K562 (cell line): ENCODE measurements around the gene STYXL1. TPM values are rescaled to one million over a fixed set of nuclear protein-coding genes. Genes with fewer than 3 reads are reported as not detected.
A peak's percentile ranks its signal among the peaks of the same experiment; 100 is the strongest.

Experiments used
- ATAC-seq: fragments of 200-7000 bp; cut with Tn5 transposase; 3 replicates; pipeline ENCODE4 v1.9.1; 2020; ENCODE audit warnings: moderate library complexity
- BruUV-seq: library from RNA; stranded (reverse); fragments of 400-500 nt; replicated peaks from 2 replicates; lab custom pipeline; 2021; lab: Mats Ljungman, UMichigan
- CTCF ChIA-PET: fragments of 300-600 bp; formaldehyde crosslinking; extraction: SDS; loops from one replicate; lab custom pipeline; 2021; ENCODE audit warnings: low intra/inter-chr PET ratio; lab: Yijun Ruan, JAX
- POLR2A ChIA-PET: fragments of 300-600, 350-650 bp; sonication (Branson Sonifier 250); formaldehyde crosslinking; extraction: SDS; loops from one replicate; lab custom pipeline; 2021; ENCODE audit warnings: antibody characterized with exemption, inconsistent platforms; lab: Yijun Ruan, JAX
- DNase-seq, 4 experiments: peaks; one replicate each; pipeline versions ENCODE4 v3.0.0 to v3.0.0-alpha.2; 2011 to 2018; ENCODE audit warnings: low spot score in 3 of 4, mixed read lengths in 3 of 4; ENCODE audit errors: extremely low read depth in 1 of 4
- FAIRE-seq: peaks from 2 replicates; lab custom pipeline; 2011; peaks lifted over from hg19 to GRCh38; lab: Jason Lieb, UNC
- H2AFZ ChIP-seq: 2 replicates; pipeline ENCODE4 v1.6.0; 2011; ENCODE audit warnings: low read depth, low read length, control low read depth, inconsistent platforms
- H3K27ac ChIP-seq: fragments of 200-600 bp; 3 replicates; pipeline ENCODE4 v1.8.0; 2011; ENCODE audit warnings: low read depth, mild to moderate bottlenecking, control low read depth, inconsistent platforms, low read length, moderate library complexity, mixed read lengths; ENCODE audit errors: extremely low read depth
- H3K27me3 ChIP-seq, 2 experiments: fragments of 300-600 bp in 1 of 2; 2 replicates in 1 of 2; 3 replicates in 1 of 2; pipeline versions ENCODE4 v1.6.0 to v1.8.0; 2011; ENCODE audit warnings: inconsistent platforms in 2 of 2, low read length in 2 of 2, mild to moderate bottlenecking in 1 of 2, mixed read lengths in 1 of 2, moderate library complexity in 1 of 2; ENCODE audit not compliant: control insufficient read depth in 2 of 2, insufficient read depth in 2 of 2
- H3K36me3 ChIP-seq: fragments of 300-600 bp; 3 replicates; pipeline ENCODE4 v1.8.0; 2011; ENCODE audit warnings: mild to moderate bottlenecking, low read length, inconsistent platforms; ENCODE audit not compliant: control insufficient read depth, insufficient read depth
- H3K4me1 ChIP-seq, 2 experiments: fragments of 200-600 bp in 1 of 2; replicated peaks in 1 of 2; 2 replicates in 1 of 2; 3 replicates in 1 of 2; pipeline versions ENCODE4 v1.5.1 to v1.8.0; 2011; ENCODE audit warnings: inconsistent platforms in 2 of 2, low read length in 2 of 2, mild to moderate bottlenecking in 1 of 2, mixed read lengths in 1 of 2, moderate library complexity in 1 of 2; ENCODE audit not compliant: control insufficient read depth in 2 of 2, insufficient read depth in 2 of 2
- H3K4me2 ChIP-seq: 2 replicates; pipeline ENCODE4 v1.6.1; 2011; ENCODE audit warnings: low read length, control low read depth, inconsistent platforms, mixed read lengths; ENCODE audit not compliant: insufficient read depth
- H3K4me3 ChIP-seq: fragments of 200-600 bp; sonication (generic), shearing (Covaris generic); 2 replicates; pipeline ENCODE4 v1.5.1; 2016; ENCODE audit warnings: control low read depth, inconsistent platforms
- H3K79me2 ChIP-seq: fragments of 200-600 bp; 3 replicates; pipeline ENCODE4 v1.8.0; 2011; ENCODE audit warnings: low read length, inconsistent platforms; ENCODE audit not compliant: control insufficient read depth, insufficient read depth
- H3K9ac ChIP-seq, 2 experiments: 2 replicates each; pipeline versions ENCODE4 v1.6.0 to v1.6.1; 2011; ENCODE audit warnings: low read depth in 2 of 2, low read length in 2 of 2, control low read depth in 1 of 2, inconsistent platforms in 1 of 2, mild to moderate bottlenecking in 1 of 2, mixed read lengths in 1 of 2; ENCODE audit not compliant: insufficient read depth in 1 of 2
- H3K9me1 ChIP-seq: one replicate; pipeline ENCODE4 v1.6.0; 2011; ENCODE audit warnings: inconsistent platforms, mild to moderate bottlenecking, low read length, moderate library complexity; ENCODE audit not compliant: control insufficient read depth, insufficient read depth
- H3K9me3 ChIP-seq: replicated peaks from 2 replicates; pipeline ENCODE4 v1.5.1; 2011; ENCODE audit warnings: low read depth, low read length, inconsistent platforms; ENCODE audit not compliant: control insufficient read depth, insufficient read depth
- H4K20me1 ChIP-seq: replicated peaks from 2 replicates; pipeline ENCODE4 v1.6.1; 2011; ENCODE audit warnings: low read length, inconsistent platforms, mixed read lengths; ENCODE audit not compliant: control insufficient read depth, insufficient read depth
- ELK1 ChIP-seq: sonication (generic); formaldehyde crosslinking; IDR thresholded peaks from 2 replicates; pipeline ENCODE4 v1.8.1; 2022; ENCODE audit warnings: missing genetic modification reagents
- ESRRA ChIP-seq: fragments of 450-650 bp; IDR thresholded peaks from 2 replicates; pipeline ENCODE4 v1.6.1; 2014; ENCODE audit warnings: low read depth, mild to moderate bottlenecking, moderate library complexity, borderline replicate concordance
- POLR2A ChIP-seq: fragments of 450-650 bp; conservative IDR thresholded peaks from 2 replicates; pipeline ENCODE4 v1.6.1; 2016
- RBFOX2 ChIP-seq: fragments of 200-400 bp; formaldehyde crosslinking; IDR thresholded peaks from 2 replicates; pipeline ENCODE4 v1.6.1; 2017; ENCODE audit warnings: low read depth, mild to moderate bottlenecking, low read length, moderate library complexity
- RBM22 ChIP-seq: fragments of 200-400 bp; formaldehyde crosslinking; IDR thresholded peaks from 2 replicates; pipeline ENCODE4 v1.6.1; 2018; ENCODE audit warnings: low read length, low read depth; ENCODE audit not compliant: poor library complexity, severe bottlenecking
- TRIM28 ChIP-seq: fragments of 450-650 bp; IDR thresholded peaks from 2 replicates; pipeline ENCODE4 v1.6.1; 2017
- ZFP36 ChIP-seq: fragments of 150-350 bp; IDR thresholded peaks from 2 replicates; pipeline ENCODE4 v1.6.1; 2018; ENCODE audit warnings: low read length, low read depth; ENCODE audit not compliant: partially characterized antibody
- ZNF316 ChIP-seq: fragments of 450-650 bp; IDR thresholded peaks from 2 replicates; pipeline ENCODE4 v1.6.1; 2016
- WGBS: fragments of 100-300 bp; shearing (Covaris generic); methylation state at CpG from one replicate; pipeline ENCODE4 v1.1.6; 2016; ENCODE audit warnings: low coverage, mixed read lengths; ENCODE audit not compliant: insufficient coverage; ENCODE audit errors: missing lambda C conversion rate; 5-methylcytosine and 5-hydroxymethylcytosine counted together
- in situ Hi-C: fragments of 300-500 bp; cut with MboI; formaldehyde crosslinking; loops from 4 replicates; pipeline ENCODE4 v1.15.0; 2018; ENCODE audit warnings: inconsistent platforms, mixed read lengths
- intact Hi-C: fragments of 100-400 bp; cut with micrococcal nuclease; formaldehyde crosslinking; loops from 2 replicates; pipeline ENCODE4 v1.14.2; 2022
- polyA plus RNA-seq, 8 experiments: library from polyadenylated mRNA; depleted of rRNA in 4 of 8; stranded (reverse) in 5 of 8; unstranded in 3 of 8; fragments of >200 nt; fragmentation: Nextera tagmentation in 2 of 8; fragmentation: Illumina TruSeq in 1 of 8; extraction: Ambion mirVana in 2 of 8; extraction: Trizol in 1 of 8; gene quantifications; 2 replicates each; pipeline versions ENCODE4 v1.2.1 to v1.2.3, GENCODE V29; 2011 to 2014; ENCODE audit warnings: inconsistent platforms in 1 of 8, missing spikeins in 1 of 8
- total RNA-seq, 7 experiments: library from RNA; depleted of rRNA in 6 of 7; stranded (reverse); fragments of >200 nt in 6 of 7; fragmentation: Illumina TruSeq in 2 of 7; extraction: Trizol in 2 of 7; gene quantifications; 2 replicates each; pipeline versions ENCODE4 v1.2.1 to v1.2.3, GENCODE V29; 2011 to 2021; ENCODE audit warnings: low replicate concordance in 1 of 7
- TF ChIP-seq, protein P1 (sequence below): fragments of 250-450 bp; sonication (Bioruptor Pico); IDR thresholded peaks from 2 replicates; pipeline ENCODE4 v1.9.0; 2021; ENCODE audit warnings: mild to moderate bottlenecking
- TF ChIP-seq, protein P2 (sequence below): fragments of 250-450 bp; sonication (Bioruptor Pico); IDR thresholded peaks from 2 replicates; pipeline ENCODE4 v1.8.0; 2021; ENCODE audit warnings: moderate library complexity, mild to moderate bottlenecking, inconsistent platforms

STYXL1 gene
- total and polyA plus RNA-seq, 9 of the 15 experiments (the other 6 are each of a cell fraction or from before 2014, with no cell fraction given), result 36.5 to 97.2 (median 49.9) TPM

DNA sequence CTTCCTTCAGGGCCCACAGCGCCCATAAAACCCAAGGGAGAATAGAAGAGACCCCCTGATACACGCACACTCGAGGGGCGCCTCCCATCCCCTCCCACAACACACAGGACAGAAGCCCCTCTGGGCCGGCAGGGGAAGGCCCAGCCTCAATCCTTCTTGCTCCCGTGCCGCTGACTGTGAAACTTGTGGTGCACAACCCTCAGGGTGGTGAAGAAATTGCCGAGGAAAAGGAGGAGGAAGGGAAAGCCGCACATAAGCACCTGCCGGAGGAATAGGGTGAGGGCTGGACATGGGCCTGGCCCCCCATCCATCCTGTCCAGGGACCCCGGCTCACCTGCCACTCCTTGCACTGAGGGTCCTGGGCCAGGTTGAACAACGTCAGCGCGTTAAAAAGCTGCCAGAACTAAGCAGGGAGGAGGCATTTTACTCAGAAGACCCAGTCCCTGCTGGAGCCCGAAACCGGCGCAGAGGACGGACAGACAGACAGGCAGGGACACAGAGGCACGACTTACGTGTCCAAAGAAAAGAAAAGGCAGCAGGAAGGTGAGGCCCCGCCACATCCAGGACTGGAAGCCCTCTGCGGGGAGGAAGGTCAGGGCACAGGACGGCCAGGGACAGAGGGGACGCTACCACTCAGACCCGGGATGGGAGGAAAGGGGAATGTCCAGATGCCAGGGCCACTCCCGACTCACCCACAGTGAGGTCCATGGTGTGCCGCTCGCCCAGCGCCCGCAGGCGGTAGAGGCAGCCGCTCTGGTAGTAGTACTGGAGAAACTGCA, 60.6 kb downstream of the STYXL1 start:
- intact Hi-C loops, result no loop called here

More for the DNA sequence above, 60.6 kb downstream of the STYXL1 start:
- H3K4me2 ChIP-seq, result no peak overlapping the region
- H3K4me1 ChIP-seq, result peaks cover 21 to 78% of the 10 kb centered on the region in 2 experiments
- H3K79me2 ChIP-seq, result no peaks in the 10 kb centered on the region; the same call in 2 of the 3 replicates
- no peaks in the 10 kb centered on the region for H3K9me3 ChIP-seq
- H2AFZ ChIP-seq, result no peak overlapping the region
- in situ Hi-C loops, result no loop called here
- H3K27me3 ChIP-seq, result no peaks in the 10 kb centered on the region
- WGBS, result 91% methylated on average over 25 of the region's 32 CpGs
- no peak for FAIRE-seq
- no peak overlapping the region for H3K4me3 ChIP-seq
- ATAC-seq, result no peak
- BruUV-seq, result TSS peak; percentile 46
- TF ChIP-seq RBM22 (peak; percentile 78), ELK1 (no peak), ESRRA (no peak), ZFP36 (no peak), RBFOX2 (0 out of 2 replicates have a peak, but pooled peaks have one; percentile 29), TRIM28 (peak; percentile 32; the same call in 1 of the 2 replicates), ZNF316 (peak; percentile 66), POLR2A (0 out of 2 replicates have a peak, but pooled peaks have one; percentile 25)
- TF ChIP-seq, protein P1, sequence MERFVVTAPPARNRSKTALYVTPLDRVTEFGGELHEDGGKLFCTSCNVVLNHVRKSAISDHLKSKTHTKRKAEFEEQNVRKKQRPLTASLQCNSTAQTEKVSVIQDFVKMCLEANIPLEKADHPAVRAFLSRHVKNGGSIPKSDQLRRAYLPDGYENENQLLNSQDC (CRISPR knock-in tag), result no peak
- TF ChIP-seq, protein P2, sequence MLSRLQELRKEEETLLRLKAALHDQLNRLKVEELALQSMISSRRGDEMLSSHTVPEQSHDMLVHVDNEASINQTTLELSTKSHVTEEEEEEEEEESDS (CRISPR knock-in tag), result no peak
- DNase-seq, result no peak
- peaks cover 4% of the 10 kb centered on the region for H3K9me1 ChIP-seq
- H3K9ac ChIP-seq, result 0 out of 4 replicates have a peak overlapping the region, but pooled peaks of 1 of the 2 experiments have one; percentile 10
- POLR2A ChIA-PET, result no interaction called here
- CTCF ChIA-PET, result no interaction called here
- no peak overlapping the region for H3K27ac ChIP-seq
- H3K36me3 ChIP-seq, result peaks cover 61% of the 10 kb centered on the region; the same call in 2 of the 3 replicates
- H4K20me1 ChIP-seq, result peaks cover 8% of the 10 kb centered on the region; the same call in 1 of the 2 replicates
